ENCODE measurements around the gene BCL3. TPM values are rescaled to one million over a fixed set of nuclear protein-coding genes. Genes with fewer than 3 reads are reported as not detected.
A peak's percentile ranks its signal among the peaks of the same experiment; 100 is the strongest.

The BCL3 gene
- total RNA-seq, 1 experiment from 2014 or later, result 37.9 TPM

DNA sequence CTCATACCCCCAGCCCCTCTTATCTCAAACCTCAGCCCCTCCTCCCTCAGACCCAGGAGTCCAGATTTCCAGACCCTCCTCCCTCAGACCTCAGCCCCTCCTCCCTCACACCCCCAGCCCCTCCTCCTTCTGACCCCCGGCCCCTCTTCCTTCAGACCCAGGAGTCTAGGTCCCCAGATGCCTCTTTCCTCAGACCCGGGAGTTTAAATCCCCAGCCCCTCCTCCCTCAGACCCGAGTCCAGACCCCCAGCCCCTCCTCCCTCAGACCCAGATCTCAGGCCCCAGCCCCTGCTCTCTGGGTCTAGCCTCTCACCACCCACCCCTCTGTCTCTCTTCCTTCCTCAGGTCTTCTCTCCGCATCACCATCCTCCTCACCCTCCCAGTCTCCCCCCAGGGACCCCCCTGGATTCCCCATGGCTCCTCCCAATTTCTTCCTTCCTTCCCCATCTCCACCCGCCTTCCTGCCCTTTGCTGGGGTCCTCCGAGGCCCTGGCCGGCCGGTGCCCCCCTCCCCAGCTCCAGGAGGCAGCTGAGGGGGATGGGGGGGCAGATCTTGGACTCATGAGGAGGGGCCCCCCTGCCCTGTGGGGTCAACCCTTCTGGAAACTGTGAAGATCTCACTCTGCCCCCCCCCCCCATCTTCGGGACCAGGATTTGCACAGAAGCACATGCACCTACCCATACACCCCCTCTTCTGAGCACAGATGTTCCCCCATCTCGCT, 10.7 kb downstream of the BCL3 start:
- no peak overlapping the region for H3K9ac ChIP-seq (ENCODE audit: low read length)
- peaks cover 3 to 7% of the 10 kb centered on the region in 2 experiments; a peak in 2 of 4 replicates for H3K36me3 ChIP-seq (ENCODE audit: control insufficient read depth in 1 of 2, insufficient read depth in 2 of 2, low read length in 2 of 2)
- ChIA-PET RAD21 (ENCODE audit: low non-redundant PET in 1 of 2, low total read pairs in 2 of 2, uncharacterized antibody in 2 of 2, unreplicated experiment in 2 of 2) (interaction anchor here in 1 of 2 experiments (0.6 kb wide), 1 partner anchor 11 kb away, joined by 5 read pairs; no protein-coding TSS in a partner anchor), POLR2A (no interaction called here), CTCF (no interaction called here)
- H3K79me2 ChIP-seq (ENCODE audit: insufficient read depth, low read length), result peaks cover 9% of the 10 kb centered on the region; the same call in 1 of the 2 replicates
- no peak overlapping the region for H3K4me2 ChIP-seq (ENCODE audit: low read length)
- BruUV-seq (replicated peaks), result TSS peak; percentile 42
- H3K27me3 ChIP-seq (ENCODE audit: insufficient read depth, low read length), result no peaks in the 10 kb centered on the region
- intact Hi-C loops (cut with micrococcal nuclease), result no loop called here
- no peak for TF ChIP-seq SIN3A (IDR thresholded peaks at IDR 0.05; ENCODE audit: low read depth)
- no peak for TF ChIP-seq CEBPB (IDR thresholded peaks at IDR 0.05; ENCODE audit: low read depth)
- no peak for TF ChIP-seq EGR1 (IDR thresholded peaks at IDR 0.05; ENCODE audit: low read depth)
- TF ChIP-seq SRF (IDR thresholded peaks at IDR 0.05; ENCODE audit: low read depth), result no peak
- TF ChIP-seq, protein P1, sequence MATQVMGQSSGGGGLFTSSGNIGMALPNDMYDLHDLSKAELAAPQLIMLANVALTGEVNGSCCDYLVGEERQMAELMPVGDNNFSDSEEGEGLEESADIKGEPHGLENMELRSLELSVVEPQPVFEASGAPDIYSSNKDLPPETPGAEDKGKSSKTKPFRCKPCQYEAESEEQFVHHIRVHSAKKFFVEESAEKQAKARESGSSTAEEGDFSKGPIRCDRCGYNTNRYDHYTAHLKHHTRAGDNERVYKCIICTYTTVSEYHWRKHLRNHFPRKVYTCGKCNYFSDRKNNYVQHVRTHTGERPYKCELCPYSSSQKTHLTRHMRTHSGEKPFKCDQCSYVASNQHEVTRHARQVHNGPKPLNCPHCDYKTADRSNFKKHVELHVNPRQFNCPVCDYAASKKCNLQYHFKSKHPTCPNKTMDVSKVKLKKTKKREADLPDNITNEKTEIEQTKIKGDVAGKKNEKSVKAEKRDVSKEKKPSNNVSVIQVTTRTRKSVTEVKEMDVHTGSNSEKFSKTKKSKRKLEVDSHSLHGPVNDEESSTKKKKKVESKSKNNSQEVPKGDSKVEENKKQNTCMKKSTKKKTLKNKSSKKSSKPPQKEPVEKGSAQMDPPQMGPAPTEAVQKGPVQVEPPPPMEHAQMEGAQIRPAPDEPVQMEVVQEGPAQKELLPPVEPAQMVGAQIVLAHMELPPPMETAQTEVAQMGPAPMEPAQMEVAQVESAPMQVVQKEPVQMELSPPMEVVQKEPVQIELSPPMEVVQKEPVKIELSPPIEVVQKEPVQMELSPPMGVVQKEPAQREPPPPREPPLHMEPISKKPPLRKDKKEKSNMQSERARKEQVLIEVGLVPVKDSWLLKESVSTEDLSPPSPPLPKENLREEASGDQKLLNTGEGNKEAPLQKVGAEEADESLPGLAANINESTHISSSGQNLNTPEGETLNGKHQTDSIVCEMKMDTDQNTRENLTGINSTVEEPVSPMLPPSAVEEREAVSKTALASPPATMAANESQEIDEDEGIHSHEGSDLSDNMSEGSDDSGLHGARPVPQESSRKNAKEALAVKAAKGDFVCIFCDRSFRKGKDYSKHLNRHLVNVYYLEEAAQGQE (IDR thresholded peaks at IDR 0.05; ENCODE audit: low read depth), result no peak
- TF ChIP-seq, protein P2, sequence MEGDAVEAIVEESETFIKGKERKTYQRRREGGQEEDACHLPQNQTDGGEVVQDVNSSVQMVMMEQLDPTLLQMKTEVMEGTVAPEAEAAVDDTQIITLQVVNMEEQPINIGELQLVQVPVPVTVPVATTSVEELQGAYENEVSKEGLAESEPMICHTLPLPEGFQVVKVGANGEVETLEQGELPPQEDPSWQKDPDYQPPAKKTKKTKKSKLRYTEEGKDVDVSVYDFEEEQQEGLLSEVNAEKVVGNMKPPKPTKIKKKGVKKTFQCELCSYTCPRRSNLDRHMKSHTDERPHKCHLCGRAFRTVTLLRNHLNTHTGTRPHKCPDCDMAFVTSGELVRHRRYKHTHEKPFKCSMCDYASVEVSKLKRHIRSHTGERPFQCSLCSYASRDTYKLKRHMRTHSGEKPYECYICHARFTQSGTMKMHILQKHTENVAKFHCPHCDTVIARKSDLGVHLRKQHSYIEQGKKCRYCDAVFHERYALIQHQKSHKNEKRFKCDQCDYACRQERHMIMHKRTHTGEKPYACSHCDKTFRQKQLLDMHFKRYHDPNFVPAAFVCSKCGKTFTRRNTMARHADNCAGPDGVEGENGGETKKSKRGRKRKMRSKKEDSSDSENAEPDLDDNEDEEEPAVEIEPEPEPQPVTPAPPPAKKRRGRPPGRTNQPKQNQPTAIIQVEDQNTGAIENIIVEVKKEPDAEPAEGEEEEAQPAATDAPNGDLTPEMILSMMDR (IDR thresholded peaks at IDR 0.05 in 2 of 3, conservative IDR thresholded peaks at IDR 0.05 in 1 of 3; ENCODE audit: borderline replicate concordance in 1 of 3, insufficient read depth in 1 of 3, low read depth in 2 of 3, low read length in 2 of 3), result no peak
- TF ChIP-seq JUND (IDR thresholded peaks at IDR 0.05), result no peak
- TF ChIP-seq SP1 (IDR thresholded peaks at IDR 0.05; ENCODE audit: low read depth), result no peak
- TF ChIP-seq EZH2 (IDR thresholded peaks at IDR 0.05), result no peak
- TF ChIP-seq, protein P3, sequence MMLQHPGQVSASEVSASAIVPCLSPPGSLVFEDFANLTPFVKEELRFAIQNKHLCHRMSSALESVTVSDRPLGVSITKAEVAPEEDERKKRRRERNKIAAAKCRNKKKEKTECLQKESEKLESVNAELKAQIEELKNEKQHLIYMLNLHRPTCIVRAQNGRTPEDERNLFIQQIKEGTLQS (IDR thresholded peaks at IDR 0.05), result no peak
- TF ChIP-seq CBX3 (IDR thresholded peaks at IDR 0.05; ENCODE audit: low read depth), result no peak
- no peak for TF ChIP-seq POLR2AphosphoS5 (IDR thresholded peaks at IDR 0.05; ENCODE audit: low read depth, low read length)
- TF ChIP-seq ELF1 (IDR thresholded peaks at IDR 0.05; ENCODE audit: borderline replicate concordance, low read depth), result no peak
- TF ChIP-seq, protein P4, sequence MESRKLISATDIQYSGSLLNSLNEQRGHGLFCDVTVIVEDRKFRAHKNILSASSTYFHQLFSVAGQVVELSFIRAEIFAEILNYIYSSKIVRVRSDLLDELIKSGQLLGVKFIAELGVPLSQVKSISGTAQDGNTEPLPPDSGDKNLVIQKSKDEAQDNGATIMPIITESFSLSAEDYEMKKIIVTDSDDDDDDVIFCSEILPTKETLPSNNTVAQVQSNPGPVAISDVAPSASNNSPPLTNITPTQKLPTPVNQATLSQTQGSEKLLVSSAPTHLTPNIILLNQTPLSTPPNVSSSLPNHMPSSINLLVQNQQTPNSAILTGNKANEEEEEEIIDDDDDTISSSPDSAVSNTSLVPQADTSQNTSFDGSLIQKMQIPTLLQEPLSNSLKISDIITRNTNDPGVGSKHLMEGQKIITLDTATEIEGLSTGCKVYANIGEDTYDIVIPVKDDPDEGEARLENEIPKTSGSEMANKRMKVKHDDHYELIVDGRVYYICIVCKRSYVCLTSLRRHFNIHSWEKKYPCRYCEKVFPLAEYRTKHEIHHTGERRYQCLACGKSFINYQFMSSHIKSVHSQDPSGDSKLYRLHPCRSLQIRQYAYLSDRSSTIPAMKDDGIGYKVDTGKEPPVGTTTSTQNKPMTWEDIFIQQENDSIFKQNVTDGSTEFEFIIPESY (IDR thresholded peaks at IDR 0.05; ENCODE audit: extremely low read depth, insufficient replicate concordance, low read length), result no peak
- no peak for TF ChIP-seq EZH2phosphoT487 (IDR thresholded peaks at IDR 0.05; ENCODE audit: borderline replicate concordance)
- H3K27ac ChIP-seq (ENCODE audit: low read depth, low read length), result no peak overlapping the region
- no peak overlapping the region for H3K4me3 ChIP-seq (replicated peaks in 1 of 2; ENCODE audit: low read depth in 1 of 2, low read length in 2 of 2)
- H3K9me3 ChIP-seq (ENCODE audit: control insufficient read depth in 1 of 2, insufficient read depth in 1 of 2, low read depth in 1 of 2, low read length in 2 of 2), result no peaks in the 10 kb centered on the region
- no peaks in the 10 kb centered on the region for H4K20me1 ChIP-seq (ENCODE audit: insufficient read depth)
- H3K4me1 ChIP-seq (ENCODE audit: control insufficient read depth in 1 of 2, insufficient read depth in 2 of 2, low read length in 2 of 2), result peaks cover 15 to 25% of the 10 kb centered on the region in 2 experiments
- H3K9me2 ChIP-seq (ENCODE audit: insufficient read depth), result no peaks in the 10 kb centered on the region
- DNase-seq (ENCODE audit: low read depth, low spot score) (no peak), ATAC-seq (no peak)
- H2AFZ ChIP-seq (ENCODE audit: low read depth, low read length, poor library complexity, severe bottlenecking), result no peak overlapping the region
